ENCODE data around the gene NTRK2.
A peak's percentile ranks its signal among the peaks of the same experiment; 100 is the strongest.

The NTRK2 gene

DNA sequence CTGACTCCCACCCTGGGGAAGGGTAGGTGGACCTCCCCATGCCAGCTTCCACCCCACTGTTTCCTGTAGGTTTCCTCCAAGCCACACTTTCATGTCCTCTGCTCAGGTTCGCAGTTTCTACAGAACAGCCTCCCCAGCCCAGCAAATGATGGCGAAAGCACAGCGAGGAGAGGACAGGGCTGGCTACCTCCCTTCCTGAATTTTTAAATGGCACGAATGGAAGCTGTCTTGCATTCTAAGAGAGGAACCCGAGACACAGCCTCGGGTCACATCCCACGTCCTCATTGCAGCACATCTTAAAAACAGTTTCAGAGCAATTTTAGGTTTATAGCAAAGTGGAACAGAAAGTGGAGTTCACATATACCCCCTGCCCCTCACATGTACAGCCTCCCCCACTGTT lies 330.3 kb downstream of the NTRK2 start:
- H2BK12ac ChIP-seq (ENCODE audit: low read length): no peak overlapping the region
- no peaks in the 10 kb centered on the region for H3K36me3 ChIP-seq (ENCODE audit: control insufficient read depth in 1 of 2, insufficient read depth in 2 of 2, low read length in 2 of 2)
- peaks cover 3% of the 10 kb centered on the region for H3K9me3 ChIP-seq (ENCODE audit: insufficient read depth, low read depth, low read length)
- no peak overlapping the region for H3K4ac ChIP-seq (ENCODE audit: low read depth, low read length)
- no CpG with 5 or more reads among the region's 7 CpGs for WGBS (ENCODE audit: extremely low coverage, insufficient coverage, insufficient read length)
- no peaks in the 10 kb centered on the region for H3K27me3 ChIP-seq (ENCODE audit: insufficient read depth, low read length)
- H3K4me1 ChIP-seq (ENCODE audit: control insufficient read depth in 1 of 2, insufficient read depth in 2 of 2, low read length in 2 of 2): no peaks in the 10 kb centered on the region
- H3K23ac ChIP-seq (ENCODE audit: low read length): no peak overlapping the region
- H3K4me2 ChIP-seq (ENCODE audit: low read length): no peak overlapping the region
- H4K8ac ChIP-seq (ENCODE audit: low read depth, low read length): no peak overlapping the region
- no peak overlapping the region for H3K9ac ChIP-seq (ENCODE audit: low read length)
- H3K14ac ChIP-seq (ENCODE audit: low read length): no peak overlapping the region
- no peak overlapping the region for H4K12ac ChIP-seq (ENCODE audit: low read depth, low read length)
- H3K4me3 ChIP-seq (ENCODE audit: low read depth, low read length): no peak overlapping the region
- H3K27ac ChIP-seq (ENCODE audit: low read depth, low read length): no peak overlapping the region
- H2BK5ac ChIP-seq (ENCODE audit: low read depth, low read length, poor library complexity): no peak overlapping the region
- no peak overlapping the region for H2AK5ac ChIP-seq (ENCODE audit: low read length)
- H2AFZ ChIP-seq (ENCODE audit: insufficient read depth, low read length, poor library complexity): no peak overlapping the region
- H4K91ac ChIP-seq (ENCODE audit: low read depth, low read length): no peak overlapping the region
- H3K18ac ChIP-seq (ENCODE audit: low read length): no peak overlapping the region
- H3K79me1 ChIP-seq (ENCODE audit: low read length): no peaks in the 10 kb centered on the region
- no peaks in the 10 kb centered on the region for H3K79me2 ChIP-seq (ENCODE audit: control insufficient read depth, insufficient read depth, low read length, poor library complexity)
- H2BK120ac ChIP-seq (ENCODE audit: insufficient read depth, low read length, poor library complexity): no peak overlapping the region
- peak in 1 of 2 donors; percentile 55 for DNase-seq

DNA sequence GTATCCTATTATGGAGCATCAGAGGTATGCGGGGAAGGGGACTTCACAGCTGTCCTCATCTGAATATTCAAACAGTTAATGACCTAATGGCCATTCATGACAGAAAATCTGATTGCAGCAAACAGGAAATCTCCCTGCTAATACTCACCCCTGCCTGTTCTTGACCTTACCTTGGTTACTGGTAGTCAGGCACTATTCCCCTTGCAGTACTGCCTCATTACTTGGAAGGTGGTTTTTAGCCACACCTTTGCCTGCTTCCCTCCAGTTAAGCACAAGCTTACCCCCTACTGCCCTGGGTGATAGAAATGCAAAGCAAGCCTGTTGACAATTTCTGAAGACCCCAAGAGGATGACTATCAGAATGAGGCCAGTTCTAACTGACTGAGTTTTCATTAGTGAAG lies 332.4 kb downstream of the NTRK2 start:
- Histone ChIP-seq H2AFZ (ENCODE audit: insufficient read depth, low read length, poor library complexity) (no peak overlapping the region), H3K18ac (ENCODE audit: low read length) (no peak overlapping the region), H3K14ac (ENCODE audit: low read length) (no peak overlapping the region), H4K8ac (ENCODE audit: low read depth, low read length) (no peak overlapping the region), H3K79me2 (ENCODE audit: control insufficient read depth, insufficient read depth, low read length, poor library complexity) (no peaks in the 10 kb centered on the region), H2BK12ac (ENCODE audit: low read length) (no peak overlapping the region), H3K4me1 (ENCODE audit: control insufficient read depth in 1 of 2, insufficient read depth in 2 of 2, low read length in 2 of 2) (no peaks in the 10 kb centered on the region), H3K4ac (ENCODE audit: low read depth, low read length) (no peak overlapping the region), H4K12ac (ENCODE audit: low read depth, low read length) (no peak overlapping the region), H2BK5ac (ENCODE audit: low read depth, low read length, poor library complexity) (no peak overlapping the region), H3K4me2 (ENCODE audit: low read length) (no peak overlapping the region), H4K91ac (ENCODE audit: low read depth, low read length) (no peak overlapping the region), H3K9me3 (ENCODE audit: insufficient read depth, low read depth, low read length) (peaks cover 3% of the 10 kb centered on the region), H3K23ac (ENCODE audit: low read length) (peak overlapping the region; percentile 13), H3K27ac (ENCODE audit: low read depth, low read length) (no peak overlapping the region), H3K36me3 (ENCODE audit: control insufficient read depth in 1 of 2, insufficient read depth in 2 of 2, low read length in 2 of 2) (no peaks in the 10 kb centered on the region), H3K27me3 (ENCODE audit: insufficient read depth, low read length) (no peaks in the 10 kb centered on the region), H2BK120ac (ENCODE audit: insufficient read depth, low read length, poor library complexity) (no peak overlapping the region), H2AK5ac (ENCODE audit: low read length) (no peak overlapping the region), H3K79me1 (ENCODE audit: low read length) (no peaks in the 10 kb centered on the region), H3K4me3 (ENCODE audit: low read depth, low read length) (no peak overlapping the region), H3K9ac (ENCODE audit: low read length) (no peak overlapping the region)
- no peak for DNase-seq
- no CpG with 5 or more reads among the region's 1 CpG for WGBS (ENCODE audit: extremely low coverage, insufficient coverage, insufficient read length)

DNA sequence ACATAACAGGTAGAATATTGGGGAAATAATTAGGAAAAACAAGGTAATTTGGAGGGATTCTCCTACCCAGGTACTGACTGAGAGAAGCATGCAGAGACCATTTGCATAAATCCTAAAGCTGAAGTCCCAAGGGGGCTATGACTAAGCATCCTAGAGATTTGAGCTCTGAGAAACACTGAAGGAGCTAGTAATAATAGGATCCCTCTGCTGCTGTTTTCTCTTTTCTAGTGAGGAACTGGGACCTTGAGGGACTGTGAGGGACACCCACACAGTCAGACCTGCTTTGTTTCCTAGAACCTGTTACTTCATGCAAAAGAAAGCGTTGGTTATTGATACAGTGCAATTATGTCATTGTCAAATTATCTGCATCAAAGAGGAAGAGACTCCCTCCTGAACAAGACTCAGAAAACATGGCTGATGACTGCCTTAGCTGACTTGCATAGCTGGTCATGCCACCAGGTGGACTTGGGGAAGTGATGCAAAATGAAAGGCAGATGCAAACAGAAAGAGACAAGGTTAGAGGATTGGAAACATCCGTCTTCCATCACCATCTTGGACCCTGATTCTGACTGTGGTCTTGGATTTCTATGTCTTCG lies 335.4 kb downstream of the NTRK2 start:
- Histone ChIP-seq H3K23ac (ENCODE audit: low read length) (no peak overlapping the region), H3K14ac (ENCODE audit: low read length) (no peak overlapping the region), H2AK5ac (ENCODE audit: low read length) (no peak overlapping the region), H3K4me3 (ENCODE audit: low read depth, low read length) (no peak overlapping the region), H3K36me3 (ENCODE audit: control insufficient read depth in 1 of 2, insufficient read depth in 2 of 2, low read length in 2 of 2) (no peaks in the 10 kb centered on the region), H2BK12ac (ENCODE audit: low read length) (no peak overlapping the region), H2BK120ac (ENCODE audit: insufficient read depth, low read length, poor library complexity) (no peak overlapping the region), H3K79me1 (ENCODE audit: low read length) (no peaks in the 10 kb centered on the region), H3K4me1 (ENCODE audit: control insufficient read depth in 1 of 2, insufficient read depth in 2 of 2, low read length in 2 of 2) (no peaks in the 10 kb centered on the region), H3K18ac (ENCODE audit: low read length) (no peak overlapping the region), H4K12ac (ENCODE audit: low read depth, low read length) (no peak overlapping the region), H2BK5ac (ENCODE audit: low read depth, low read length, poor library complexity) (no peak overlapping the region), H3K9me3 (ENCODE audit: insufficient read depth, low read depth, low read length) (peaks cover 3% of the 10 kb centered on the region), H2AFZ (ENCODE audit: insufficient read depth, low read length, poor library complexity) (no peak overlapping the region), H4K8ac (ENCODE audit: low read depth, low read length) (no peak overlapping the region), H3K79me2 (ENCODE audit: control insufficient read depth, insufficient read depth, low read length, poor library complexity) (no peaks in the 10 kb centered on the region), H3K4me2 (ENCODE audit: low read length) (no peak overlapping the region), H4K91ac (ENCODE audit: low read depth, low read length) (no peak overlapping the region), H3K27me3 (ENCODE audit: insufficient read depth, low read length) (no peaks in the 10 kb centered on the region), H3K27ac (ENCODE audit: low read depth, low read length) (no peak overlapping the region), H3K9ac (ENCODE audit: low read length) (no peak overlapping the region), H3K4ac (ENCODE audit: low read depth, low read length) (no peak overlapping the region)
- no CpG with 5 or more reads among the region's 3 CpGs for WGBS (ENCODE audit: extremely low coverage, insufficient coverage, insufficient read length)
- no peak for DNase-seq

DNA sequence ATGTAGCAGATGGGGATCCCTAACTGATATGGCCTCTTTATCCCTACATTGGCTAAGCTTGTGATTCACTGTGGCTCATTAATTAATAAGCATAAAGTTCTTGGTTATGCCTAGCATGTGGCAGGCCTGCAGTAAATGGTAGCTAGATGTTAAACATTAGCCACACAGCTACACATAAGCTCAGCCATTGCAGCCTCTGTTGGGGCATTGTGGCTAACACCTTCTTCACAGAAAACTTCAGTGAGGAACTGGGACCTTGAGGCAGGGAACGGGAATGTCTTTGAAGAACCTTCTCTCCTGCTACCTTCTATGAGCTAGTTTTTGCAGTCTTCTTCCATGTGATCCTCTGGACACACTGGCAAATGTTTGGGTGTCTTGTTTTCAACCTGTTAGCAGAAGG lies 338.2 kb downstream of the NTRK2 start:
- H3K4me2 ChIP-seq (ENCODE audit: low read length): no peak overlapping the region
- DNase-seq: no peak
- H3K4me1 ChIP-seq (ENCODE audit: control insufficient read depth in 1 of 2, insufficient read depth in 2 of 2, low read length in 2 of 2): no peaks in the 10 kb centered on the region
- H3K79me2 ChIP-seq (ENCODE audit: control insufficient read depth, insufficient read depth, low read length, poor library complexity): no peaks in the 10 kb centered on the region
- H3K9ac ChIP-seq (ENCODE audit: low read length): no peak overlapping the region
- no peak overlapping the region for H3K4ac ChIP-seq (ENCODE audit: low read depth, low read length)
- H3K4me3 ChIP-seq (ENCODE audit: low read depth, low read length): no peak overlapping the region
- no peak overlapping the region for H3K23ac ChIP-seq (ENCODE audit: low read length)
- no peak overlapping the region for H2BK120ac ChIP-seq (ENCODE audit: insufficient read depth, low read length, poor library complexity)
- H3K27me3 ChIP-seq (ENCODE audit: insufficient read depth, low read length): no peaks in the 10 kb centered on the region
- H4K8ac ChIP-seq (ENCODE audit: low read depth, low read length): no peak overlapping the region
- no peak overlapping the region for H4K91ac ChIP-seq (ENCODE audit: low read depth, low read length)
- H2AFZ ChIP-seq (ENCODE audit: insufficient read depth, low read length, poor library complexity): no peak overlapping the region
- no peak overlapping the region for H2BK12ac ChIP-seq (ENCODE audit: low read length)
- no peak overlapping the region for H3K27ac ChIP-seq (ENCODE audit: low read depth, low read length)
- H2AK5ac ChIP-seq (ENCODE audit: low read length): no peak overlapping the region
- WGBS (ENCODE audit: extremely low coverage, insufficient coverage, insufficient read length): no CpG with 5 or more reads among the region's 1 CpG
- H3K9me3 ChIP-seq (ENCODE audit: insufficient read depth, low read depth, low read length): peaks cover 1% of the 10 kb centered on the region
- H3K14ac ChIP-seq (ENCODE audit: low read length): no peak overlapping the region
- no peak overlapping the region for H2BK5ac ChIP-seq (ENCODE audit: low read depth, low read length, poor library complexity)
- no peak overlapping the region for H4K12ac ChIP-seq (ENCODE audit: low read depth, low read length)
- no peaks in the 10 kb centered on the region for H3K79me1 ChIP-seq (ENCODE audit: low read length)
- no peak overlapping the region for H3K18ac ChIP-seq (ENCODE audit: low read length)
- no peaks in the 10 kb centered on the region for H3K36me3 ChIP-seq (ENCODE audit: control insufficient read depth in 1 of 2, insufficient read depth in 2 of 2, low read length in 2 of 2)

Measured in trophoblast cell (in vitro differentiated cells and primary cell).